Peyer's patch (tissue), 4 donors: ENCODE results near the gene UBD.

Experiments used
- CTCF ChIP-seq, 6 experiments: fragments of 450-650 bp in 4 of 6; fragments of 200-600 bp in 2 of 6; sonication (generic) in 1 of 6; IDR thresholded peaks; one replicate each; pipeline ENCODE4 v1.5.1; 2017 to 2019; ENCODE audit warnings: antibody characterized with exemption in 6 of 6, mild to moderate bottlenecking in 3 of 6, moderate library complexity in 1 of 6
- POLR2A ChIP-seq, 2 donors: fragments of 450-650 bp; IDR thresholded peaks; one replicate each; pipeline ENCODE4 v1.5.1; 2017; ENCODE audit warnings: antibody characterized with exemption in 2 of 2, mild to moderate bottlenecking in 2 of 2, moderate library complexity in 2 of 2

- TF ChIP-seq CTCF (IDR thresholded peaks at IDR 0.05) (no peak), POLR2A (IDR thresholded peaks at IDR 0.05) (no peak)
Observed at GRCh38 chr6:29520232-29520631, 39.3 kb downstream of the UBD start.
